HUES48 (cell line): ENCODE results near the gene EIPR1.
"Not testable (repeated sequence)": the region's sequence is repeated elsewhere in the genome, so short reads cannot be mapped to it uniquely, and the experiment has no call there.

Experiments
- H3K27ac ChIP-seq: one replicate; pipeline ENCODE4 v1.7.0; 2013; ENCODE audit warnings: low read depth, low read length, inconsistent platforms
- H3K27me3 ChIP-seq: 2 replicates; pipeline ENCODE4 v1.6.1; 2013; ENCODE audit warnings: mild to moderate bottlenecking, low read length; ENCODE audit not compliant: control insufficient read depth, insufficient read depth
- H3K36me3 ChIP-seq: 2 replicates; pipeline ENCODE4 v1.6.1; 2013; ENCODE audit warnings: low read length; ENCODE audit not compliant: control insufficient read depth, insufficient read depth
- H3K4me1 ChIP-seq: 2 replicates; pipeline ENCODE4 v1.6.1; 2013; ENCODE audit warnings: mild to moderate bottlenecking, low read length; ENCODE audit not compliant: control insufficient read depth, insufficient read depth
- H3K4me3 ChIP-seq: 2 replicates; pipeline ENCODE4 v1.5.1; 2013; ENCODE audit warnings: mild to moderate bottlenecking, low read depth, low read length
- H3K9ac ChIP-seq: 2 replicates; pipeline ENCODE4 v1.6.1; 2013; ENCODE audit warnings: mild to moderate bottlenecking, low read depth, low read length, moderate library complexity
- H3K9me3 ChIP-seq: 2 replicates; pipeline ENCODE4 v1.6.1; 2013; ENCODE audit warnings: low read length; ENCODE audit not compliant: control insufficient read depth, insufficient read depth

The EIPR1 gene

DNA sequence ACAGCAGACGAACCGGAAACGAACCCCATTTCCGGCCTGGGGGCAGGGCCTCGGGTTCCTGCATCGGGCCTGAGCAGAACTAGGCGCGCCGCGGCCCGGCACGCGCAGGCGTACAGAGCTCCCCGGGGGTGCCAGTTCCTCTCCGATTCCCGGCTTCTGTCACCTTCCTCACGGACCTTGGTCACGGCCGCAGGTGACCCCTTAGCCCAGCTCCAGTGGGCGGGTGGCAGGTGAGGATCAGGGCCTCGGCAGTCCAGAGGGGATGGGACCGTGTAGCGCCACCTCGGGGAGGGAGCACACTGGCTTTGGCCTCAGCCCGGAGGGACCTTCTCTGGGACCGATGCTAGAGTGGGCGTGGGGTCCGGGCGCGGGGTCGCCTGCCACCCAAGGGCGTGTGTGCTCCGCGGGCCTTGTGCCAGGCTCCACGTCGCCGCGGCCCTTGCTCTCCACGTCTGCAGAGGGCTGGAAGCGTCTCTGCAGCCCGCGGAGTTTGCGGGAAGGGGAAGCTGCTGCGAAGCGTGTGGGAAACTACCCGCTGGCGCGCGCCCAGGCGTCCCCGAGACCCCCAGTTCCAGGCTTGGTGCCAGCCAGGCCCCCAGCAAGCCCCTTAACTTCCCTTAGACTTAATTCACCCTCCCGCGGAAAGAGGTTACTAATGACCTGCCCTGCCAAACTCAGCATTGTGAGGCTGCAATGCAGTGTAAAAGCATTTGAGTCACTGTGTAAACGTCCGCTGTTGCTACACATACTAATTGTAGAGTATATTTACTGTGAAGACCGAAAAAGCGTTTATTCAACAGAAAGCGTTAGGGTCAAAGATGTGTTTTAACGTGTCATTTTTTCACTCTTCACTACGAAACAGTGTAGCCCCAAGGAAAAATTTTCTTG lies 2.3 kb upstream of the EIPR1 start, which contains the start of gene TRAPPC12:
Gene TRAPPC12 (plus strand): TSS at position 48 of the 888 bp plus-strand sequence. CDS start 7,930 bp downstream, outside the sequence.
- Histone ChIP-seq H3K27me3 (no peaks in the 10 kb centered on the region), H3K9ac (peak within 1 kb of the TSS; percentile 84), H3K36me3 (peaks cover 14% of the 10 kb centered on the region), H3K4me1 (0 out of 2 replicates have a peak, but pooled peaks cover 10% of the 10 kb centered on the region), H3K9me3 (no peaks in the 10 kb centered on the region), H3K27ac (peak within 1 kb of the TSS; percentile 87), H3K4me3 (peak within 1 kb of the TSS; percentile 99)

DNA sequence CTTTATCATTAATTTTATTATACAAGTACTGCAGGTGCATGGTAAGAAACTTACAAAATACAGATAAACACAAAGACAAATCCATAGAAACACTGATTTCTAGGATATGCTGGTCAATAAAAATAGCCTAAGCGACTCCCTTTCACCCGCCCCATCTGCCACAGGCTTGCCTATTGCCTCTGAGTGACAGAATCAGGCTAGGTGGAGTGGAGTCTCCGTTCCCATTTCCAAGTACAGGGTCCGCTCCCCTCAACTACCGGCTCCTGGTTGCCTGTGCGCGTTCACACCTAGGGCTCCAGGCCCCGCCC lies 1.7 kb upstream of the EIPR1 start:
- peaks cover 10% of the 10 kb centered on the region for H3K36me3 ChIP-seq

DNA sequence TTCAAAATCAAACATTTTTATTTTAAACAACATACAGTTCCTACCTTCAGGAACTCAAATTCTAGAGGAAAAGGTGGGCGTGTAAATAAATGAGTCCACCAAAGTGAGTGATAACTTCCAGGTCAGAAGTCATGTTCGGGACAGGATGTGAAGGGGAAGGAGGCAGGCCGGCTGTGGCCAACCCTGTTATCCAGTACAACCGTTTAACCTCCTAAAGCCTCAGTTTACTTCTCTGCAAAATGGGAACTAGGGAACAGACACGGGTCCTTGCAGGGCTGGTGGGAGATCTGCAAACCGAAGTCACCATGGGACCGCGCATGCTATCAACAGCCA lies 373 bp downstream of the EIPR1 start:
- Histone ChIP-seq H3K4me3 (peak overlapping the region; percentile 84), H3K9me3 (no peaks in the 10 kb centered on the region), H3K27ac (peak overlapping the region; percentile 83), H3K4me1 (0 out of 2 replicates have a peak, but pooled peaks cover 10% of the 10 kb centered on the region), H3K9ac (peak overlapping the region; percentile 81), H3K27me3 (no peaks in the 10 kb centered on the region), H3K36me3 (peaks cover 7% of the 10 kb centered on the region)

More for the DNA sequence above, 1.7 kb upstream of the EIPR1 start:
- peak overlapping the region; percentile 36; the same call in 1 of the 2 replicates for H3K9ac ChIP-seq
- H3K9me3 ChIP-seq = no peaks in the 10 kb centered on the region
- H3K4me1 ChIP-seq = 0 out of 2 replicates have a peak, but pooled peaks cover 10% of the 10 kb centered on the region
- H3K4me3 ChIP-seq = peak overlapping the region; percentile 99
- peak overlapping the region; percentile 87 for H3K27ac ChIP-seq
- no peaks in the 10 kb centered on the region for H3K27me3 ChIP-seq

DNA sequence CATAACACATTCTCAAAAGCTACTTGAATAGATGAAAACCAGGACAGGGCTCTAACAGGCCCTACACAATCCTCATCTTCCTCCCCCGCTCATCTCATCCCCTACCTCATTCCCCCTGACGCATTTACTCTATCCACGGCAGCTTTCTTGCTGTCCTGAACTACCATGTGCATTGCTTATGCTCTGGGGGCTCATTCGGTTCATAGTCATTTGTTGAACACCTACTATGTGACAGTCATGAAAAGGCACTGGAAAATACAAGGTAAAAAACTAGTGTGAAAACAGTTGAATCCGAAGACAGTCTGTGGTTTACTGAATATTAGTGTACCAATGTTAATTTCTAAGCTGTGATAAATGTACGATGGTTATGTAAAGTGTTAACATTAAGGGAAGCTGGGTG lies 797 bp downstream of the EIPR1 start:
- H3K27me3 ChIP-seq = no peaks in the 10 kb centered on the region
- H3K4me3 ChIP-seq = peak overlapping the region; percentile 84
- H3K9ac ChIP-seq = no peak overlapping the region
- no peaks in the 10 kb centered on the region for H3K9me3 ChIP-seq
- H3K36me3 ChIP-seq = peaks cover 7% of the 10 kb centered on the region
- H3K4me1 ChIP-seq = 0 out of 2 replicates have a peak, but pooled peaks cover 10% of the 10 kb centered on the region
- H3K27ac ChIP-seq = no peak overlapping the region

DNA sequence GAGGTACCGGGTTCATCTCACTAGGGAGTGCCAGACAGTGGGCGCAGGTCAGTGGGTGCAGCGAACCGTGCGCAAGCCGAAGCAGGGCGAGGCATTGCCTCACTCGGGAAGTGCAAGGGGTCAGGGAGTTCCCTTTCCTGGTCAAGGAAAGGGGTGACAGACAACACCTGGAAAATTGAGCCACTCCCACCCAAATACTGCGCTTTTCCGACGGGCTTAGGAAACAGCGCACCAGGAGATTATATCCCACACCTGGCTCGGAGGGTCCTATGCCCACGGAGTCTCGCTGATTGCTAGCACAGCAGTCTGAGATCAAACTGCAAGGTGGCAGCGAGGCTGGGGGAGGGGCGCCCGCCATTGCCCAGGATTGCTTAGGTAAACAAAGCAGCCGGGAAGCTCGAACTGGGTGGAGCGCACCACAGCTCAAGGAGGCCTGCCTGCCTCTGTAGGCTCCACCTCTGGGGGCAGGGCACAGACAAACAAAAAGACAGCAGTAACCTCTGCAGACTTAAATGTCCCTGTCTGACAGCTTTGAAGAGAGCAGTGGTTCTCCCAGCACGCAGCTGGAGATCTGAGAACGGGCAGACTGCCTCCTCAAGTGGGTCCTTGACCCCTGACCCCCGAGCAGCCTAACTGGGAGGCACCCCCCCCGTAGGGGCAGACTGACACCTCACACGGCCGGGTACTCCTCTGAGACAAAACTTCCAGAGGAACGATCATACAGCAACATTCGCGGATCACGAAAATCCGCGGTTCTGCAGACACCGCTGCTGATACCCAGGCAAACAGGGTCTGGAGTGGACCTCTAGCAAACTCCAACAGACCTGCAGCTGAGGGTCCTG lies 8.1 kb downstream of the EIPR1 start:
- H3K36me3 ChIP-seq, H3K4me3 ChIP-seq, H3K9me3 ChIP-seq, H3K27me3 ChIP-seq, H3K9ac ChIP-seq, H3K27ac ChIP-seq, H3K4me1 ChIP-seq: not testable (repeated sequence)

DNA sequence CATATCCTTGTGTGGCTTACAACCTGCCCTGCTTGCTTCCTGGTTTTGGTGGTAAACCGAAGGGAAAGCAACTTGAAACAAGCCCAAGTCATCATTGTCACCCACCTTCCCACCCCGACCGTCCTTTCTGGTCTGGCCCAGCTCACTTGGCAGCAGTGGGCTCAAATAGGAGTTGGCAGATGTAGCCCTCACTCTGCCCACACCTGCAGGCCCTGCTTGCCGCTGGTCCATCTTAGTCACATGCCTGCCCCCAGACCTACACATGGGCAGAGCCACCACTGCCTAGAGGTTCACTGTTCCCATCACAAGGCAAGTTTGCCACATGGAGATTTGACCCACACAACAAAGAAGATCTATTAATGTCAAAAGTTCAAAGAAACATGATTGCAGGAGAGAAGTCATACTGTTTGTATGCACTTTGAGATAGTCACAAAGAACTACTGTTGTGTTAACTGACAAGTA lies 9.3 kb downstream of the EIPR1 start:
- no peak overlapping the region for H3K27ac ChIP-seq
- no peaks in the 10 kb centered on the region for H3K36me3 ChIP-seq
- no peak overlapping the region for H3K4me3 ChIP-seq
- H3K9ac ChIP-seq = no peak overlapping the region
- no peaks in the 10 kb centered on the region for H3K27me3 ChIP-seq
- H3K9me3 ChIP-seq = no peaks in the 10 kb centered on the region
- 0 out of 2 replicates have a peak, but pooled peaks cover 3% of the 10 kb centered on the region for H3K4me1 ChIP-seq

DNA sequence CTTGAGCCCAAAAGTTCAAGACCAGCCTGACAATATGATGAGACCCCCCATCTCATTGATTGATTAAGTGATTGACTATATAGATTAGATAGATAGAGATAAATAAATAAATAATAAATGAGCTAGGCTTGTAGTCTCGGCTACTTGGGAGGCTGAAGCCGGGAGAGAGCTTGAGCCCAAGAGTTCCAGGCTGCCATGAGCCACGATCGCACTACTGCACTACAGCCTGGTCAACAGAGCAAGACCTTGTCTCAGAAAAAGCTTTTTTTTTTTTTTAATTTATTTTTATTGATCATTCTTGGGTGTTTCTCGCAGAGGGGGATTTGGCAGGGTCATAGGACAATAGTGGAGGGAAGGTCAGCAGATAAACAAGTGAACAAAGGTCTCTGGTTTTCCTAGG lies 12.4 kb downstream of the EIPR1 start:
- peaks cover 5% of the 10 kb centered on the region; the same call in 1 of the 2 replicates for H3K4me1 ChIP-seq
- H3K27me3 ChIP-seq = no peaks in the 10 kb centered on the region
- no peaks in the 10 kb centered on the region for H3K9me3 ChIP-seq
- H3K4me3 ChIP-seq = no peak overlapping the region
- H3K9ac ChIP-seq = no peak overlapping the region
- H3K27ac ChIP-seq = peak overlapping the region; percentile 7
- H3K36me3 ChIP-seq = no peaks in the 10 kb centered on the region

DNA sequence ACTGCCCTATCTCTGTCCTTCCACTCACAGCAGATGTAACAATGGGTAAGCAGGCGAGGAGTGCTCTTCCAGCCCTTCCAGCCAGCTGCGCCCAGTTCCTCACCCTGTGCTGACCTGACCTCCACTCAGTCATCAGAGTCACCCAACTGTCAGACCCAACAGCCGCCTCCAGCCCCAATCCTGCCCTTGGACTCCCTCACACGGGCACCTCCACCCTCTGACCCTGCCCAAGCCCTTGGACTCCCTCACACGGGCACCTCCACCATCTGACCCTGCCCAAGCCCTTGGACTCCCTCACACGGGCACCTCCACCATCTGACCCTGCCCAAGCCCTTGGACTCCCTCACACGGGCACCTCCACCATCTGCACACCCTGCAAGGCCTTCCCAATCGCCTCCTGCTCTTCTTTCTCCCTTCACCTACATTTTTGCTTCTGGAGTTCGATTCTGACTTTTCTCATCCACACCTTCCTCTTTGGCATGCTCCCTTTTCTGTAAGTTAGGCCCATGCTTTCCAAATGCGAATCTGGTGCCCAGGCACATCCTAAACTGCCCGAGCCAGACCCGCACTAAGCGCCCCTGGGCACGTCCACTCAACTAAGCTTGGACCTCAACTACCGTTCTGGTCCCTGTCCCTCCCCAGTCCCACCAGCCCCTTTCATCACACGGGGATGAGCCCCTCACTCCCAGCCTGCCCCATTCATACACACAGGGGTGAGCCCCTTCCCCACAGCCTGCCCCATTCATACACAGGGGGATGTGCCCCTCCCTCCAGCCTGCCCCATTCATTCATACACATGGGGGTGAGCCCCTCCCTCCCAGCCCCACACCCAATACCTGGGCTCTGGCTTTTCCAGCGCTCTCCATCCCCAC lies 15.9 kb downstream of the EIPR1 start:
- Histone ChIP-seq H3K27ac (no peak overlapping the region), H3K36me3 (no peaks in the 10 kb centered on the region), H3K27me3 (no peaks in the 10 kb centered on the region), H3K9ac (no peak overlapping the region), H3K9me3 (no peaks in the 10 kb centered on the region), H3K4me3 (no peak overlapping the region), H3K4me1 (peaks cover 5% of the 10 kb centered on the region; the same call in 1 of the 2 replicates)

DNA sequence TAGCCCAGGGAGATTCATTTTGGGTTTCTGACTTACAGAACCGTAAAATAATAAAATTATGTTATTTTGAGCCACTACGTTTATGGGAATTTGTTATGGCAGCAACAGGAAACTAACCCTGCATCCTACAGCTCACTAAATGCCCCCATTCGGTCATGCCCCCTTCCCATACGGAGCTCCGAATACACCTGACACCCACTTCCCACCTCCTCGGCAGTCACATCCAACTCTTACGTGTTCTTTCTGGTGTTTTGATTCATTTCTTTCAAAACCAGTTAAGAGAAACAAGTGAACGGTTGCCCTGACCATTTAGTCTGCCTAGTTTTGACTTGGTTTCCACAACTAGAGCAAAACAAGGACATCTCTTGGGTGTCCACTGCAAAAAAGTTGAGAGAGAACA lies 19.7 kb downstream of the EIPR1 start:
- no peaks in the 10 kb centered on the region for H3K9me3 ChIP-seq
- H3K4me3 ChIP-seq = no peak overlapping the region
- H3K36me3 ChIP-seq = peaks cover 18% of the 10 kb centered on the region
- H3K27me3 ChIP-seq = no peaks in the 10 kb centered on the region
- H3K27ac ChIP-seq = no peak overlapping the region
- H3K9ac ChIP-seq = no peak overlapping the region
- H3K4me1 ChIP-seq = peaks cover 6% of the 10 kb centered on the region; the same call in 1 of the 2 replicates

DNA sequence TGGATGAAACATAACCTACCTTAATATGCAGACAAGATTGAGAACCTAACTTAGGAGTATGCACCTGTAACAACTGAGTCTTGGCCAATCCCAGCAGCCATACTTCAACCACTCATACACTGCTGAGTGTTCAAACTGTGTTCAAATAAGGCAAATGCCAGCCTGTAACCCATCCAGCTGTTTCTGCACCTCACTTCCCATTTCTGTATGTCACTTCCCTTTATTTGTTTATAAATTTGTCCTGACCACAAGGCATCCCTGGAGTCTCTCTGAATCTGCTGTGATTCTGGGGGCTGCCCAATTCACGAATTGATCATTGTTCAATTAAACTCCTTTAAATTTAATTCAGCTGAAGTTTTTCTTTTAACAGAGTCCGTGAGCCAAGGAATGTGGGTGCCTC lies 20.2 kb downstream of the EIPR1 start:
- not testable (repeated sequence) for H3K4me3 ChIP-seq, H3K9me3 ChIP-seq, H3K27ac ChIP-seq, H3K27me3 ChIP-seq, H3K9ac ChIP-seq, H3K4me1 ChIP-seq
- H3K36me3 ChIP-seq = peaks cover 20% of the 10 kb centered on the region
